H4 (cell line): Measurements from ENCODE around the gene GNB1. TPM values are rescaled to one million over a fixed set of nuclear protein-coding genes. Genes with fewer than 3 reads are reported as not detected.
"Not testable (repeated sequence)": the region's sequence is repeated elsewhere in the genome, so short reads cannot be mapped to it uniquely, and the experiment has no call there.

Experiments
- DNase-seq: peaks from one replicate; pipeline ENCODE4 v3.0.0-alpha.2; 2015; ENCODE audit warnings: low spot score
- total RNA-seq: library from RNA; depleted of rRNA; stranded (reverse); fragments of >200 nt; shearing (Covaris generic); gene quantifications from 2 replicates; pipeline ENCODE4 v1.2.3, GENCODE V29; 2014; rRNA removed

GNB1 gene
- total RNA-seq, 1 experiment from 2014 or later = 75.8 TPM

DNA sequence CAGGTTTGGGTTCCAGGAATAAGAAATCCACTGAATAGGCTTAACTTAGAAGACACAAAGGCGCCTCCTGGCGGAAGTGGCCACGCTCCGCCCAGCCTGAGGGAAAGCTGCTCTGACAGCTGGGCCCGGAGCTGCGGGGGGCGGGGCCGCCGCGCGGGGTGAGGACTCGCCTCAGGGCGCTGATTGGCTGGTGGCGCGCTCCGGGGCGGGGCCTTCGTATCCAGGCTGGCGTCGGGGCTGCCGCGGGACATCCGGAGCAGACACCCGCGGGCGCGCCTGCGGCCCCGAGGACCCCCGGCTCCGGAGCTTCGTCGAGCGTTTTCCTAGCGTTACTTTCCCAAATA, 144.3 kb downstream of the GNB1 start:
- DNase-seq = not testable (repeated sequence)

DNA sequence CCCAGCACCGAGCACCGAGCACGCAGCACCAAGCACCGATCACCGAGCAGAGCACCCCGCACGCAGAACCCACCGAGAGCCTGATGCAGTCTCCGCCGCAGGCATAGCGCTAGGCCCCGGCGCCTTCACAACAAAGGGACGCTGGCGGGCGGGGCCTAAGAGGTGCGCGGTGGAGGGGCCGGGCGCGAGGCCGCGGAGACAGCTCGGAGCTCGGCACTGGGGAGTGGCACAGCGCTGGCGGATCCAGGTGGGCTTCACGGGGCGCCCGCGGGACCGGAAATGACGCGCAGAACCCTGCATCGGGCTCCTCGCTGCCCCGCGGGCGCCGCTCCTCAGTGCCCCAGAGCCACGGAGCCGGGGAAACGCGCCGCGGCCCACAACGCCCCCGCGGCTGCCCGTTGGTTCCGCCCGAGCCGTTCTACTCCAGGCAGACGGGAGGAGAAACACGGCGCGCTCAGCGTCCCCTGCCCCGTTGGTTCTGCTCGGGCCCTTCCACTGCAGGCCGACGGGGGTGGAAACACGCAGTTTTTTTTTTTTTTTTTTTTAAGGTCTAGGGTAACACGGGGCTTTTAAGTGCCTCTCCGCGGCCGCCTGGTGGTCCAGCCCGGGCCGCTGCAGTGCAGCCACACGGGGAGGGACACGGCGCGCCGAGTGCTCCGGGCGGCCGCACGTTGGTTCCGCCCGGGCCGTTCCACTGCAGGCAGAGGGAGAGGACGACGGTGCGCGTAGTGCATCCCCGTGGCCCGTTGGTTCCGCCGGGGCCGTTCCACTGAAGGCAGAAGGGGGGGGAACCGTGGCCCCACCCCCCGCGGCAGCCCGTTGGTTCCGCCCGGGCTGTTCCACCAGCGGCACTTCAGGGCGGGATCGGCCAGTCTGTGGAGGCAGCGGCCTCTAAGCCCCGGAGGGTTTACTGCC, 145.0 kb downstream of the GNB1 start:
- DNase-seq = peak; percentile 48

DNA sequence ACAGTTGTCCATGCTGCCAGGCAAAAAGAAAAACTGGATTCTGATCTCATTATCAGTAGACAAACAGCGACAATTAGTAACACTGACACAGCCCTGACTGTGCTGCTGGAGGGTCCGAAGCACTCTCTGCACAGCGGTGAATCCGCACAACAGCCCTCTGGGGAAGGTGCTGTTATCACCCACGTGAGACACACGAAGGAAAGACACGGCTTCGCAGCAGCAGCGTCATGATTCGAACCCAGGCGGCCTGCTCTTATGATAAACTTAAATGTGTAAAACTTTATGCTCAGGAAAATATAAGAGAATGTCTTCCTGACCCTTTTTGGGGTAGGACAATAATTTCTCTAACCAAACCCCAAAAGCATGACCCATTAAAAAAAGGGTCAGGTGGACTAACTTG, 148.4 kb downstream of the GNB1 start:
- not testable (repeated sequence) for DNase-seq

DNA sequence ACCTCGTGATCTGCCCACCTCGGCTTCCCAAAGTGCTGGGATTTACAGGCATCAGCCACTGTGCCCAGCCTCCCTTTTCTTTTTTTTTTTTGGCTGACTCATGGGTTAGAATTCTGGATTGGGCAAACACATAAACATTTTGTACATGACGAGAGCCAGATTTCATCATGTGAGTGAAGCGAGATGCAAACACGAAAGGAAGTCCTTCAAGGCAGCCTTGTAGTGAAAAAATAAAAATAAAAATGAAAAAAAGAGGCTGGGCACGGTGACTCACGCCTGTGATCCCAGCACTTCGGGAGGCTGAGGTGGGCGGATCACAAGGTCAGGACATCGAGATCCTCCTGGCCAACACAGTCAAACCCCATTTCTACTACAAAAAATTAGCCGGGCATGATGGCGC, 149.9 kb downstream of the GNB1 start:
- peak; percentile 98 for DNase-seq

DNA sequence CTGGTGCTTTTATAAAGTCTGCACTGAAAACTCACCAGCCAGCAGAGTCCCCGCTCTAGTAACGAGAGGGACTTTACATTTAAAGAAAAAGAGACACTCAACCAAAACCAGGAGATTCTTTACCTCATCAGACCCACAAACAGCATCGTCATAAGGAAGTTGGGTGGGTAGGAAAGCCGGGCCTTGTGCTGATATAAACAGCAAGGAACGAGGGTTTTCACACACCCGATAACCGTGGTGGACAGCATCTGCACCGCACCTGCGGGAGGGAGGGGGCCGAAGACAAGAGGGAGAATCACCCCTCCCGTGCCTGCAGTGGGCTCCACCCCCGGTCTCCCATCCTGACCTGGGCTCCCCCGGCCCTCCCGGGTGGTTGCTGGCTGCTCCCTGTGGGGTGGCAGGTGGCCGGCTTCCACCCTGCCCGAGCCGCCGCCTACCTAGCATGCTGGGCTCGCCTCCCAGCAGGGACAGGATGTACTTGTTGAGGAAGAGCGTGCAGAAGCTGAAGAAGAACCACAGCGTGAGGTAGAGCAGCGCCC, 152.0 kb downstream of the GNB1 start:
- DNase-seq = not testable (repeated sequence)

DNA sequence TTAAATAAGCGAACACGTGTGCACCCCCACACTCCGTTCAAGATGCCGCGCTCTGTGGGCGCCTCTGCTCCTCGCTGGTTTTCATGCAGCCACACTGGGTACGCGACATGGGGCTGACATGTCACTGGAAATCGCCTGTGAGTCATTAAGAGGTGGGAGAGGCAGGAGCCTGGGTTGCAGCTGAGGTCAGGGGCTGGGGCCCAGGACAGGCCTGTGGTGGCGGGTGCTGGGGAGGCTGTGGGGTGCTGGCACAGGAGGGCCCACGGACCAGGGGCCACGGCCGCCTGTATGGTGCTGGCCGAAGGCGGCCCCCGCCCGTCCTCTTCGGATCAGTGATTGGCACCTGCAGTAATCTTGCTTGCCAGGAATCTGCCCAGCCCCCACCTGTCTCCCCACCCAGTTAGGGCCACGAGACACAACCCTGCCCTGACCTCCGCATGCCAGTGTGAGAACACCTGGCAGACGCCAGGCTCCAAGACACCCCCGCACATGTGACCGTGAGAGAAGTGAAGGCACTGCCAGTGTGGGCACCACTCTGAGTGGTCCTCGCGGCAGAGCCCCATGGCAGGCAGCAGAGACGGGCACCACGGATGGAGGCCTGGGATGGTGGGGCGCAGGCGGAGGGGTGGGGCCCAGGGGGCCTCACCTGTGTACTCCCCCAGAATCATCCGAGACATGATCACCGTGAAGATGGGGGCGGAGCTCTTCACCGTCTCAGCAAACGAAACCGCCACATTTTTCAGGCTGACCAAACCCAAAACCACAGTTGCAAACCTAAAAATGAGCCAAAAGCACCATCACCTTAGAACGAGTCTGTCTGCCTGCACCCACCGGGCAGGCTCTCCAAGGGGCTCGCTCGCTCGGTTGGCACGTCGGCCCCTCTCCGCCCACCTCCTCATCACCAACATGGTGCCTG, 153.0 kb downstream of the GNB1 start:
- not testable (repeated sequence) for DNase-seq

Other genes with a start within 250 kb of the GNB1 start
- gene CDK11B, start 232.1 kb downstream of the GNB1 start, total RNA-seq = 4.7 and 10.4 TPM in 2 replicates
- 18.5 and 20.1 TPM in 2 replicates for gene SLC35E2B, start 198.3 kb downstream of the GNB1 start, total RNA-seq
- 3.8 and 7.0 TPM in 2 replicates for gene CDK11A, start 166.7 kb downstream of the GNB1 start, total RNA-seq
- gene NADK, start 112.6 kb downstream of the GNB1 start, total RNA-seq = 27.4 and 36.7 TPM in 2 replicates
- not detected in 2 replicates for gene CALML6, start 24.2 kb upstream of the GNB1 start, total RNA-seq
- gene TMEM52, start 28.2 kb upstream of the GNB1 start, total RNA-seq = 0.29 and 1.3 TPM in 2 replicates
- not detected in 2 replicates for gene CFAP74, start 112.7 kb upstream of the GNB1 start, total RNA-seq
- gene GABRD, start 128.3 kb upstream of the GNB1 start, total RNA-seq = 2.1 TPM in 2 replicates
- gene PRKCZ, start 159.3 kb upstream of the GNB1 start, total RNA-seq = 8.9 and 11.4 TPM in 2 replicates